ENCODE results near the gene TPM4.
A peak's percentile ranks its signal among the peaks of the same experiment; 100 is the strongest.

The TPM4 gene

GRCh38 chr19:16143399-16144215, 67.3 kb downstream of the TPM4 start, which contains the start of gene HSH2D:
TSS of gene HSH2D (plus strand) at chr19:16143685. CDS start at chr19:16148751, 5,066 bp downstream.
- peak within 1 kb of the TSS; percentile 90 for H3K4me3 ChIP-seq (ENCODE audit: low read depth, low read length)
- no peak for TF ChIP-seq CTCF (IDR thresholded peaks at IDR 0.05; ENCODE audit: borderline replicate concordance, insufficient read depth, low read depth, low read length)

GRCh38 chr19:16144216-16144581, 67.9 kb downstream of the TPM4 start:
- peak overlapping the region; percentile 90 for H3K4me3 ChIP-seq (ENCODE audit: low read depth, low read length)
- no peak for TF ChIP-seq CTCF (IDR thresholded peaks at IDR 0.05; ENCODE audit: borderline replicate concordance, insufficient read depth, low read depth, low read length)

DNA sequence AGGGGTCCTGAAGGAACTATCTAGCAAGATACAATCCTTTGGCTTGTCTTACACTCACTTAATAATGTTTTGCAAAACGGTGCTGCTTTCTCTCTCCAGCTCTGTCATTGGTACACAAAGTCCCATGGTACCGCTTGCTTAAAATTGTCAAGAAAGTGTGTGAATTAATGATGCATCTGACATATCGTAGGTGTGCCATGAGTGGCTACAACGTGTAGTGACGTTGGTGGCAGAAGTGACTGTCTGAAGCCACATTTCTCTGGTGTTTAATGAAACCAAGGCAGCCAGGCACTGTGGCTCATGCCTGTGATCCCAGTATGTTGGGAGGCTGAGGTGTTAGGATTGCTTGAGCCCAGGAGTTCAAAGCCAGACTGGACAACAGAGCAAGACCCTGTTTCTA, 69.8 kb downstream of the TPM4 start:
- TF ChIP-seq CTCF (IDR thresholded peaks at IDR 0.05; ENCODE audit: borderline replicate concordance, insufficient read depth, low read depth, low read length): no peak
- H3K4me3 ChIP-seq (ENCODE audit: low read depth, low read length): peak overlapping the region; percentile 59

- H3K4me3 ChIP-seq (ENCODE audit: low read depth, low read length): no peak overlapping the region
- no peak for TF ChIP-seq CTCF (IDR thresholded peaks at IDR 0.05; ENCODE audit: borderline replicate concordance, insufficient read depth, low read depth, low read length)
Observed at GRCh38 chr19:16148443-16149229, 72.3 kb downstream of the TPM4 start.
